NCI-H146 treated with DMSO at 0.1 percent for 48 hours (cell line): Measurements from ENCODE around the gene PTPN3.

ENCODE experiments used
- DNase-seq: peaks from one replicate; lab custom pipeline; 2025; ENCODE audit not compliant: unreplicated experiment; lab: John Stamatoyannopoulos, UW

The PTPN3 gene

GRCh38 chr9:109428854-109429253 is 69.3 kb downstream of the PTPN3 start:
- DNase-seq, result no peak

GRCh38 chr9:109427886-109428285 is 70.2 kb downstream of the PTPN3 start:
- no peak for DNase-seq

GRCh38 chr9:109426626-109427402 is 71.3 kb downstream of the PTPN3 start:
- no peak for DNase-seq

GRCh38 chr9:109424618-109425017 is 73.5 kb downstream of the PTPN3 start:
- DNase-seq, result no peak

- no peak for DNase-seq
Measured at GRCh38 chr9:109423877-109424276, 74.2 kb downstream of the PTPN3 start.

GRCh38 chr9:109422641-109423040 is 75.5 kb downstream of the PTPN3 start:
- no peak for DNase-seq

DNA sequence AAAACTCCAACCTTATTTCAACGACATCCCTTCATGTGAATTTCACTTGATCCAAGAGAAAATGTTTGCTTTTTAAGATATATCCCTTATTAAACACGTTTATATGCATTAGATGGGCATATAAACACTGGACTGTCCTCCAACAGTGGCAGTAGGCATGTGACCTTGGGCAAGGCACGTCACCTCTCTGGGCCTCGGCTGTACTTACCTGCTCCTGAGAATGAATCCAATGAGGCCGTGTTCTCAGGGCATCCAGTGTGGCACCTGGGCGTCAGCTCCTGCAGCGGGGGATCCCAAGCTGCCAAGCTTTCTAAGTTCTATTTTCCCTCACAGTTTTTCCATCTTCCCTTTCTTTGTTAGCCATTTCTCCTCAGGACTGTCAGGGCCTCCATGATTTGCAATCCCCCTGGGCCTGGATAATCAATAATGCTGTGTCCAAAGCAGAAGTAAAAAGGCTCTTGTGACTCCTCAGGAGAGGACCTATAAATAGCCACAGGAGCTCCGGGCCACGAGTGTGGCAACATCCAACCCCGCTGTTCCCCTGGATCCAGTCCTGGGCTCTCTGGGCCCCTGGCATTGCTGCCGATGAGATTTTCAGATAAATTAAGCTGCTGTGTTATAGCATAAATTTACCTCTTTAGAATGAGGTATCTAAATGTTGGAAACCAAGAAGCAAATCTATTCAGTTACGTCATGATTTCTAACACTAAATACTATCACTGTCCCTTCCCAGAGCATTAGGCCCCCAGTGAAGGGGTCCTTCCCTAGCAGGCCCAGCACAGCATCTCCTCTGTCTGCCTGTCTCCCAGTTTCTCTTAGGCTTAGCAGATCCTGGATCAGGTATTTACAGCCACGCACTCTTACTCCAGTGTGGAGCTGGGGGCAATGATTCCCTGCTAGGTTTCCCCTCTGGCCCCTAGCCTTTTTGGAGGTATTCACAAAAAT is 76.8 kb downstream of the PTPN3 start:
- DNase-seq, result no peak

DNA sequence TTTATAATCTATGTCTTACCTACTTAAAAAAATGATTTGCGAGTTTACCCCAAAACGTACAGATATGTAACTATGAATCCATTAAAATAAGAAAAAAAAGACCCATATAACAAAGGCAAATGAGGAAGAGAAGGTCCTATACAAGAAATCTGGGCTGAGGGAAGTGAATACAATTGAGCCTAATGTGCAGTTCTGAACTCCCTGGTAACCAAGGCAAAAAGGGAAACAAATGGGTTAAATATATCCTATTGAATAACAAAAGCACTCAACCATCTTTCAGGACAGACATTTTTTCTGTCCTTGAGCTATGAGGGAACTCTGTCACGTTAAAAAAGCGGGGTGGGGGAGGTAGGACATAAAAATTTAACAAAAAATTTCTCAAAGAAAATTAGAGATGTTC is 78.6 kb downstream of the PTPN3 start:
- DNase-seq, result no peak

- DNase-seq, result peak; percentile 74
Measured at GRCh38 chr9:109418827-109419226, 79.3 kb downstream of the PTPN3 start.

GRCh38 chr9:109417585-109418544 is 80.2 kb downstream of the PTPN3 start:
- DNase-seq, result no peak

- DNase-seq, result no peak
Measured at GRCh38 chr9:109417054-109417453, 81.1 kb downstream of the PTPN3 start.

GRCh38 chr9:109416135-109416706 is 81.9 kb downstream of the PTPN3 start:
- no peak for DNase-seq

GRCh38 chr9:109414125-109414785 is 83.9 kb downstream of the PTPN3 start:
- no peak for DNase-seq

GRCh38 chr9:109411798-109412352 is 86.2 kb downstream of the PTPN3 start:
- DNase-seq, result no peak

DNA sequence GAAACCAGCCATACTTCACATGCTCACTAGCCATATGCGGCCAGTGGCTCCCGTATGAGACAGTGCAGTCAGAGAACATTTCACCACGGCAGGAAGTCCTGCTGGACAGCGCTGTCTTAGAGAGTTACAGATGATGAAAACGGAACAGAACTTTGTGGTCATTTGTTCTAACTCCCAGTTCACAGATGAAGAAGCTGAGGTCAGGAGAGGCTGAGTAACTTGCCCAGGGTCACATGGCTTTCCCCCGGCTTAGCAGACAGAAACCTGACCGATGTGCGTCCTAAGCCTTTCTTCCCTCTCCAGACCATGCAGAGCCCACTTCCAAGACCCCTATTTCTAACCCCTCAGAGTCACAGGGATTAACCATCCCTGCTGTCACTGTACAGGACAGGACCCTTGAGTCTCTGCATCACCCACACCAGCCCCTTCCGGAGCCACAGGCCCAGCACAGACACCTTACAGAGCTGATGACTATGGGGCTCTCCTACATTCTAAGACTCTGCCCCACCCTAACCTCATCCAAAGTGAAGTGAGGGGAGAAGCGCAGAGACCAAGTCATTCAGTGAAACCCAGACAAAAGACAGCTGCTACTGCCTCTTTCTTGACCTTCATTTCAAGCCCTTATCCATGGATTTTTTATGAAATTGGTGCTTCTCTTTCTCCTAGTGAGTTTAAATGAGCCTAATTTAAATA is 86.9 kb downstream of the PTPN3 start:
- no peak for DNase-seq

DNA sequence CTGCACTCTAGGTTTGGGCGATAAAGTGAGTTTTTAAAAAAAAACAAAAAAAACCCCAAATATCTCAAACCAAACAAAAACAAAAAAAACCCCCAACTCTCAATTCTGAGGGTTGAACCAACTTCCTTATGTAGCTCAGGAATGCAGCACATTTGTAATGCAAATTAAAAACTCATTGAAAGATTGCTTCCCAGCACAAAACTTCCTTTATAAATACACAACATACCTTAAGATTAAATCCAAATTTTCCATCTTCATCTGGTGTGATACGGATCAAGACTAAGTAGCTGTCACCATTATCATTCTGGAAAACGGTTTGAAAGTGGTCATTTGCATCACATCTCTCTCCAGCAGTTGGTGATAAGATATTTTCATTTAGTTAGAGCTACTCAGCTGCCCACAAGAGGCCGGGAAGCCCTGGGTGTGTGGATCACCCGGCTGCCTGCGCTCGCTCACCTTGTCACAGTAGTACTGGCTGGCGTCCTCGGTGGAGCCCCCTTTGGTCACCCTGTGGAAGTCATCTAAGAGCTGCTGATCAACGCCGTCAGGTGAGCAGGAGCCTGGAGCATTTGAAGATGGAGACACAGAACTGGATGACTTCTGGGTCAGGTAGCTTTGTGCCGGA is 88.2 kb downstream of the PTPN3 start:
- no peak for DNase-seq

DNA sequence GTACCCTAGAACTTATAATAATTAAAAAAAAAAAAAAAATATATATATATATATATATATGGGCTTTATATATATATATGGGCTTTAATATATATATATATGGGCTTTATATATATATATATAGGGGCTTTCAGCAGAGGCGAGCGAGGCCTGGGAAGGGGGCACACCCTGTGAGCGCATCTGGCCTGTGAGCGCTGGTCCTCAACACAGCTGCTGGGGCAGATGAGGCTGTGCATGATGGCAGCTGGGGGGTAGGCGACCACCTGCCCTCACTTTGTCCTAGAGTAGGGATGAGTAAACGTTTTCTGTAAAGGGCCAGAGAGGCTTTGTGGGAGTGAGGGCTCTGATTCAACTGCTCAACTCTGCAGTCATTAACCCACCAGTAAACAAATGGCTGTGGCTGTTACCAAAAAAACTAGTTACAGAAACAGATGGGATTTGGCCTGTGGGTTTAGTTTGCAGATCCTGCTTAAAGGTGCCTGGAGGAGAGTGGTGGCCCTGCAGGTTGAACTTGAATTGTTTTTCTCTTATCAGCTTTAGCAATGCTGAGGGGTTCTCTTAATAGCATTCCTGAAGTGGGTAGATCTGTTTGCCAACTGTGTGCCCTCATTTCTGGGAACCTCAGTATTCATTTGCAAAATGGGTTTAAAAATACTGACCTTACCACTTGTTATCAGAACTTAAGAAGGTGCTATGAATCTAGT is 89.2 kb downstream of the PTPN3 start:
- DNase-seq, result no peak

DNA sequence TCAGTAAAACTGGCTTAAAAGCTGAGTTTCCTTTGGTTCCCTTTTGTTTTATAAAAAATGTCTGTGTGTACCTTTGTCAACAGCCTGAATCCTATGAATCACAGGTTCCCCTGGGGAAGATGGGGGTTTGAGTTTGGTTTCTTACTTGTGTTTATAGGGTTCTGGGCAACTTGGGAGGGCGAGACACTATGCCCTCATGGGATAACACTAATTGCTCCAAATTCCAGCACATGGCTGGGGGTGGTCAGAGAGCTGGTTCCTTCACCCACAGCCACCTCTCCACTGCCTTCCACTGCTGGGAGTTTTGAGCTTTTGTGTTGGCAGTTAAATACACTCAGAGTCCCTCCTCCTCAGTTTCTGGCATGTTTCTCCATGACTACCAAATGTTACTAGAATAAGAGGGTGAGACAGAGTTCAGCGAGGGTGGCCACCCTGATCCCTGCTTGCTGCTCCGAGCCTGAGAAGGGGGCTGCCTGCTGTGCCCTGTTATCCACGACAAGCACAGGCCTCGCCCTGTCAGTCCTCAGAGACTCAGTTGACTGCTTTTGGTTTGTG is 94.3 kb downstream of the PTPN3 start:
- no peak for DNase-seq
